ENCODE data around the gene EPHB1.

DNA sequence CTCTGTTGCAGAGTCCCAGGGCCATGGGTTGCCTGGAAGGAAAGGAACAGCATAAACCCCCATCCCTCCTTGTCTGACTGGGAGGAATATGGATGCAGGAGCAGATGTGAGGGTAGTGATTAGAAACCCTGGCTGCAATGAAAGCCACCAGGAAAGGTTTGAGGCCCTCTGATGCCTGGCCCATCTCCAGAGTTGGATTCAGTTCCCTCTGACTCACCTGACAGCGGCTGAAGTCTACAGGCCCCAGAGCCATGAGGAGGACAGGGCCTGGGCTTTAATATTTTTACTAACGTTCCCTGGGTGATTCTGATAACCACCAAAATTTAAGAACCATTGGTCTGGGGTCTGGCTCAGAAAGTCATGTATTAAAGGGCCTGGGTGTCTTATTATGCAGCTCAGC is 214.0 kb downstream of the EPHB1 start:
- TF ChIP-seq, protein P1, sequence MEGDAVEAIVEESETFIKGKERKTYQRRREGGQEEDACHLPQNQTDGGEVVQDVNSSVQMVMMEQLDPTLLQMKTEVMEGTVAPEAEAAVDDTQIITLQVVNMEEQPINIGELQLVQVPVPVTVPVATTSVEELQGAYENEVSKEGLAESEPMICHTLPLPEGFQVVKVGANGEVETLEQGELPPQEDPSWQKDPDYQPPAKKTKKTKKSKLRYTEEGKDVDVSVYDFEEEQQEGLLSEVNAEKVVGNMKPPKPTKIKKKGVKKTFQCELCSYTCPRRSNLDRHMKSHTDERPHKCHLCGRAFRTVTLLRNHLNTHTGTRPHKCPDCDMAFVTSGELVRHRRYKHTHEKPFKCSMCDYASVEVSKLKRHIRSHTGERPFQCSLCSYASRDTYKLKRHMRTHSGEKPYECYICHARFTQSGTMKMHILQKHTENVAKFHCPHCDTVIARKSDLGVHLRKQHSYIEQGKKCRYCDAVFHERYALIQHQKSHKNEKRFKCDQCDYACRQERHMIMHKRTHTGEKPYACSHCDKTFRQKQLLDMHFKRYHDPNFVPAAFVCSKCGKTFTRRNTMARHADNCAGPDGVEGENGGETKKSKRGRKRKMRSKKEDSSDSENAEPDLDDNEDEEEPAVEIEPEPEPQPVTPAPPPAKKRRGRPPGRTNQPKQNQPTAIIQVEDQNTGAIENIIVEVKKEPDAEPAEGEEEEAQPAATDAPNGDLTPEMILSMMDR (conservative IDR thresholded peaks at IDR 0.05 in 1 of 2, IDR thresholded peaks at IDR 0.05 in 1 of 2; ENCODE audit: extremely low read depth in 1 of 2, insufficient read depth in 1 of 2, low read depth in 1 of 2, low read length in 2 of 2) = no peak
- TF ChIP-seq EZH2 (IDR thresholded peaks at IDR 0.05; ENCODE audit: borderline replicate concordance, low read length) = no peak

Data from mammary epithelial cell (primary cell).